Measurements from ENCODE around the gene MICAL2. TPM values are rescaled to one million over a fixed set of nuclear protein-coding genes. Genes with fewer than 3 reads are reported as not detected.

MICAL2 gene
- total and polyA plus RNA-seq, 2 donors (not counting 3 experiments of a cell fraction or from before 2014, with no cell fraction given): 67.6 to 200 TPM

DNA sequence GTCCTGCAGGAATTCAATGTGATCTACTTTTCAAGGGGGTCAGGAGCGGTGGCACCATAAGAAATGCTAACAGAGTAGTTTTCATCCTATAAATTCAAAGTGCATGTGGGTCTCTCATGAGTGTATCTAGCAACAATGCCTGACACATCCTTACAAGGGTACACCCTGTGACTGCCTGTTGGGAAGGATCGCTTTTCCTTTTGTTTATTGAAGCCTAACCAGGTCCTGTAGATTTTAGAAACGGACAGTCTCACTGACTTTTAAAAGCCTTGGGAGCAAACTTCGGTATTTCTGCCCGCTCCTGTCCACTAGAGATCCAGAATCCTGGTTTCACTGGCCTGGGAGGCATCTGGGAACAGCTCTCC, 102.4 kb downstream of the MICAL2 start:
- CTCF ChIA-PET: no interaction called here
- peaks cover 8 to 17% of the 10 kb centered on the region in 2 experiments for H3K36me3 ChIP-seq (ENCODE audit: control insufficient read depth in 2 of 2, extremely low read depth in 1 of 2, insufficient read depth in 2 of 2, low read length in 2 of 2)

DNA sequence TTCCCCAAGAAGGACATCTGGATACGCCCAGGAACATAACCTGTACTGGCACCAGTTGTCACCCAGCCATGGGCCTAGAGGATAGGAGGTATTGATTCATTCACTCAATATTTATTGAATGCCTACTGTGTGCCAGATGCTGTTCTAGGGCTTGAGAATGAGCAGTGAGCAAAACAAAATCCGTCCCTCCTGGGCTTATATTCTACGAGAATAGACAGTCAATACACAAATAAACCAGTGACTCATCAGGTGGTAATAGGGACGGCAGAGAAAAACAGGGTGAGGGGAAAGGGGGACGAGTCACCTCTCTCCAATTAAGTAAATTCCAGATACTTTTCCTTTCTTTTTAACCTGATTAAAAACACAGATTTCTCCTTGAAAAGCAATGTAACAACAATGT, 103.5 kb downstream of the MICAL2 start:
- H3K9me1 ChIP-seq (replicated peaks; ENCODE audit: control insufficient read depth, extremely low read depth, insufficient read depth, low read length): no peaks in the 10 kb centered on the region
- H3K9ac ChIP-seq (replicated peaks; ENCODE audit: extremely low read depth, insufficient read depth, low read length): no peak overlapping the region
- H3K4me1 ChIP-seq (ENCODE audit: control insufficient read depth, extremely low read depth, insufficient read depth, low read length): peaks cover 37% of the 10 kb centered on the region
- H2AFZ ChIP-seq (ENCODE audit: low read depth, low read length): no peak overlapping the region
- H3K9me3 ChIP-seq (replicated peaks; ENCODE audit: control insufficient read depth, insufficient read depth, low read length): no peaks in the 10 kb centered on the region
- peak overlapping the region; percentile 38 for H3K4me2 ChIP-seq (ENCODE audit: insufficient read depth, low read length)
- TF ChIP-seq POLR2A (IDR thresholded peaks at IDR 0.05; ENCODE audit: low read depth, low read length): no peak
- no peak for TF ChIP-seq POLR2AphosphoS5 (IDR thresholded peaks at IDR 0.05; ENCODE audit: insufficient read depth, low read depth, low read length)
- TF ChIP-seq JUN (IDR thresholded peaks at IDR 0.05; ENCODE audit: borderline replicate concordance, insufficient read depth, insufficient read length, low read depth): no peak
- peak; percentile 97 for TF ChIP-seq FOS (IDR thresholded peaks at IDR 0.05; ENCODE audit: borderline replicate concordance, insufficient read depth, low read length)
- no TSS peak for BruUV-seq (replicated peaks)
- no peak overlapping the region for H3K4me3 ChIP-seq (replicated peaks in 1 of 3; ENCODE audit: insufficient read depth in 1 of 3, low read depth in 1 of 3, low read length in 3 of 3)
- DNase-seq (ENCODE audit: low read depth, low spot score) (peak; percentile 34), FAIRE-seq (no peak)
- no peaks in the 10 kb centered on the region for H4K20me1 ChIP-seq (replicated peaks; ENCODE audit: control insufficient read depth, extremely low read depth, insufficient read depth, low read length)
- intact Hi-C loops (cut with micrococcal nuclease) (no loop called here), dilution Hi-C loops (cut with MboI; ENCODE audit: extremely low pct_ligation_motif_present, low sequenced_read_pairs) (no loop called here)
- H3K79me2 ChIP-seq (ENCODE audit: control insufficient read depth, insufficient read depth, low read length): no peaks in the 10 kb centered on the region
- H3K36me3 ChIP-seq (ENCODE audit: control insufficient read depth in 2 of 2, extremely low read depth in 1 of 2, insufficient read depth in 2 of 2, low read length in 2 of 2): peaks cover 6 to 17% of the 10 kb centered on the region in 2 experiments
- CTCF ChIA-PET: interaction anchor here (1.2 to 1.9 kb wide), 3 partner anchors 7 to 122 kb away, joined by 3 to 6 read pairs (median 3); no protein-coding TSS in a partner anchor
- peak overlapping the region; percentile 45 for H3K27ac ChIP-seq (ENCODE audit: insufficient read depth, low read depth, low read length)
- H3K27me3 ChIP-seq (ENCODE audit: control insufficient read depth in 2 of 2, insufficient read depth in 2 of 2, low read length in 2 of 2): no peaks in the 10 kb centered on the region
- POLR2A ChIA-PET: no interaction called here

More for the DNA sequence above, 102.4 kb downstream of the MICAL2 start:
- Histone ChIP-seq H3K9ac (replicated peaks; ENCODE audit: extremely low read depth, insufficient read depth, low read length) (no peak overlapping the region), H4K20me1 (replicated peaks; ENCODE audit: control insufficient read depth, extremely low read depth, insufficient read depth, low read length) (no peaks in the 10 kb centered on the region), H3K27me3 (ENCODE audit: control insufficient read depth in 2 of 2, insufficient read depth in 2 of 2, low read length in 2 of 2) (no peaks in the 10 kb centered on the region), H3K4me3 (replicated peaks in 1 of 3; ENCODE audit: insufficient read depth in 1 of 3, low read depth in 1 of 3, low read length in 3 of 3) (no peak overlapping the region), H3K4me1 (ENCODE audit: control insufficient read depth, extremely low read depth, insufficient read depth, low read length) (peaks cover 28% of the 10 kb centered on the region), H3K4me2 (ENCODE audit: insufficient read depth, low read length) (no peak overlapping the region), H3K27ac (ENCODE audit: insufficient read depth, low read depth, low read length) (no peak overlapping the region), H2AFZ (ENCODE audit: low read depth, low read length) (no peak overlapping the region), H3K79me2 (ENCODE audit: control insufficient read depth, insufficient read depth, low read length) (no peaks in the 10 kb centered on the region), H3K9me1 (replicated peaks; ENCODE audit: control insufficient read depth, extremely low read depth, insufficient read depth, low read length) (no peaks in the 10 kb centered on the region), H3K9me3 (replicated peaks; ENCODE audit: control insufficient read depth, insufficient read depth, low read length) (no peaks in the 10 kb centered on the region)
- intact Hi-C loops (cut with micrococcal nuclease): no loop called here
- FAIRE-seq: no peak
- POLR2A ChIA-PET: no interaction called here
- TF ChIP-seq MYC (IDR thresholded peaks at IDR 0.05; ENCODE audit: low read depth, low read length) (no peak), EZH2 (IDR thresholded peaks at IDR 0.05; ENCODE audit: borderline replicate concordance, low read depth, low read length, severe bottlenecking) (no peak), FOS (IDR thresholded peaks at IDR 0.05; ENCODE audit: borderline replicate concordance, insufficient read depth, low read length) (no peak), POLR2A (IDR thresholded peaks at IDR 0.05; ENCODE audit: low read depth, low read length) (no peak), POLR2AphosphoS5 (IDR thresholded peaks at IDR 0.05; ENCODE audit: insufficient read depth, low read depth, low read length) (no peak), JUN (IDR thresholded peaks at IDR 0.05; ENCODE audit: borderline replicate concordance, insufficient read depth, insufficient read length, low read depth) (no peak), GATA2 (IDR thresholded peaks at IDR 0.05; ENCODE audit: insufficient read depth, insufficient read length, low read depth, low read length) (no peak)
- TF ChIP-seq, protein P1, sequence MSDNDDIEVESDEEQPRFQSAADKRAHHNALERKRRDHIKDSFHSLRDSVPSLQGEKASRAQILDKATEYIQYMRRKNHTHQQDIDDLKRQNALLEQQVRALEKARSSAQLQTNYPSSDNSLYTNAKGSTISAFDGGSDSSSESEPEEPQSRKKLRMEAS (IDR thresholded peaks at IDR 0.05; ENCODE audit: insufficient read depth, insufficient read length): no peak
- BruUV-seq (replicated peaks): no TSS peak
- DNase-seq (ENCODE audit: low read depth, low spot score): no peak
- dilution Hi-C loops (cut with MboI; ENCODE audit: extremely low pct_ligation_motif_present, low sequenced_read_pairs): no loop called here

Measured in endothelial cell of umbilical vein (primary cell).